Measurements from ENCODE around the gene STXBP4. TPM values are rescaled to one million over a fixed set of nuclear protein-coding genes. Genes with fewer than 3 reads are reported as not detected.

STXBP4 gene
- total RNA-seq, 1 experiment from 2014 or later, result 13.6 TPM

DNA sequence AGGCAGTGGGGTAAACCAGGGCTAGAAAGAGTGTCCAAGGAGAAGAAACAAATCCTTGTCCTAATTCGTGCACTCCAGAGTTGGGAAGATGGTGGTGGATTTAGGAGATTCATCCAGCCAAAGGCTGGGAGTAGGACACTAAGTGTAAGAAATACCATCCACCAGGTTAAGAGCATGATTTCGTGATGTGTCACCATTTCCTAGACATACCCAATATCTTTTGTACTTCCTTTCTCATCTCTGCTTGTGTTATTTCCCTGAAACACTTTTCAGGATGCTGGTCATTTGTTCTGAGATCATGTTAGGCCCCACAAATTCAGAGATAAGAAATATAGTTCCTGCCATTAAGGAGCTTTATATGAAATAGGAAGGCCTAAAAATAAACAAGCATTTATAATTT, 189.9 kb downstream of the STXBP4 start:
- no peaks in the 10 kb centered on the region for H3K9me2 ChIP-seq (ENCODE audit: insufficient read depth)
- H2AFZ ChIP-seq (ENCODE audit: low read depth, low read length, poor library complexity, severe bottlenecking), result no peak overlapping the region
- H3K27me3 ChIP-seq (ENCODE audit: insufficient read depth, low read length), result no peaks in the 10 kb centered on the region
- H3K4me3 ChIP-seq (replicated peaks in 1 of 2; ENCODE audit: low read depth in 1 of 2, low read length in 2 of 2), result no peak overlapping the region
- intact Hi-C loops (cut with micrococcal nuclease), result no loop called here
- TF ChIP-seq SP1 (IDR thresholded peaks at IDR 0.05; ENCODE audit: low read depth) (peak; percentile 23; the same call in 1 of the 2 replicates), CBX3 (IDR thresholded peaks at IDR 0.05; ENCODE audit: low read depth) (no peak), SIN3A (IDR thresholded peaks at IDR 0.05; ENCODE audit: low read depth) (0 out of 2 replicates have a peak, but pooled peaks have one; percentile 26)
- H3K9me3 ChIP-seq (ENCODE audit: control insufficient read depth in 1 of 2, insufficient read depth in 1 of 2, low read depth in 1 of 2, low read length in 2 of 2), result no peaks in the 10 kb centered on the region
- H3K9ac ChIP-seq (ENCODE audit: low read length), result no peak overlapping the region
- ATAC-seq (no peak), DNase-seq (ENCODE audit: low read depth, low spot score) (no peak)
- no peaks in the 10 kb centered on the region for H4K20me1 ChIP-seq (ENCODE audit: insufficient read depth)
- peaks cover 40 to 63% of the 10 kb centered on the region in 2 experiments for H3K4me1 ChIP-seq (ENCODE audit: control insufficient read depth in 1 of 2, insufficient read depth in 2 of 2, low read length in 2 of 2)
- H3K36me3 ChIP-seq (ENCODE audit: control insufficient read depth in 1 of 2, insufficient read depth in 2 of 2, low read length in 2 of 2), result no peaks in the 10 kb centered on the region
- ChIA-PET CTCF (no interaction called here), RAD21 (ENCODE audit: low non-redundant PET in 1 of 2, low total read pairs in 2 of 2, uncharacterized antibody in 2 of 2, unreplicated experiment in 2 of 2) (no interaction called here), POLR2A (no interaction called here)
- no TSS peak for BruUV-seq (replicated peaks)
- H3K4me2 ChIP-seq (ENCODE audit: low read length), result peak overlapping the region; percentile 20
- H3K79me2 ChIP-seq (ENCODE audit: insufficient read depth, low read length), result no peaks in the 10 kb centered on the region
- H3K27ac ChIP-seq (ENCODE audit: low read depth, low read length), result no peak overlapping the region

DNA sequence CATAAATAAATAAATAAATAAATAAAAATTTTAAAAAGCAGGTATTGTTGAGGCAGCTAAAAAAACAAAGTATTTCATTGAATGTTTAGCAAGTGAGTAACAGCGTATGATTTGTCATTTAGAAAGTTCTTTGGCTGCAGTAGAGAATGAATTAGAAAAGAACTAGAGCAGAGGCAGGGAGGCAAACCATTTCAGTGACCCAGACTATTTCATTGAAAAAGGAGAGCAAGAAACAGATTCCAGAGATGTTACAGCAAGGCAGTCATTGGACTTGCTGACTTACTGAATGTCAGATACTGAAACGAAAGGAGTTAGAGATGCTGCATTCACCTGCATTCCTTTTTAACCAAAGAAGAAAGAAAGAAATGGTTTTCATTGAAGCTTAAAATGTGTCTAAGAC, 190.7 kb downstream of the STXBP4 start:
- Histone ChIP-seq H4K20me1 (ENCODE audit: insufficient read depth) (no peaks in the 10 kb centered on the region), H3K36me3 (ENCODE audit: control insufficient read depth in 1 of 2, insufficient read depth in 2 of 2, low read length in 2 of 2) (no peaks in the 10 kb centered on the region), H3K9ac (ENCODE audit: low read length) (no peak overlapping the region), H3K79me2 (ENCODE audit: insufficient read depth, low read length) (no peaks in the 10 kb centered on the region), H2AFZ (ENCODE audit: low read depth, low read length, poor library complexity, severe bottlenecking) (no peak overlapping the region), H3K27me3 (ENCODE audit: insufficient read depth, low read length) (no peaks in the 10 kb centered on the region), H3K4me1 (ENCODE audit: control insufficient read depth in 1 of 2, insufficient read depth in 2 of 2, low read length in 2 of 2) (peaks cover 40 to 63% of the 10 kb centered on the region in 2 experiments), H3K4me2 (ENCODE audit: low read length) (no peak overlapping the region), H3K27ac (ENCODE audit: low read depth, low read length) (no peak overlapping the region), H3K9me2 (ENCODE audit: insufficient read depth) (no peaks in the 10 kb centered on the region), H3K4me3 (replicated peaks in 1 of 2; ENCODE audit: low read depth in 1 of 2, low read length in 2 of 2) (no peak overlapping the region), H3K9me3 (ENCODE audit: control insufficient read depth in 1 of 2, insufficient read depth in 1 of 2, low read depth in 1 of 2, low read length in 2 of 2) (no peaks in the 10 kb centered on the region)
- ChIA-PET POLR2A (no interaction called here), RAD21 (ENCODE audit: low non-redundant PET in 1 of 2, low total read pairs in 2 of 2, uncharacterized antibody in 2 of 2, unreplicated experiment in 2 of 2) (no interaction called here), CTCF (no interaction called here)
- TF ChIP-seq SIN3A (IDR thresholded peaks at IDR 0.05; ENCODE audit: low read depth) (no peak), SP1 (IDR thresholded peaks at IDR 0.05; ENCODE audit: low read depth) (no peak), EZH2phosphoT487 (IDR thresholded peaks at IDR 0.05; ENCODE audit: borderline replicate concordance) (no peak), FOSL1 (IDR thresholded peaks at IDR 0.05; ENCODE audit: low read depth) (no peak), POLR2AphosphoS5 (IDR thresholded peaks at IDR 0.05; ENCODE audit: low read depth, low read length) (no peak), JUND (IDR thresholded peaks at IDR 0.05) (no peak)
- TF ChIP-seq, protein P1, sequence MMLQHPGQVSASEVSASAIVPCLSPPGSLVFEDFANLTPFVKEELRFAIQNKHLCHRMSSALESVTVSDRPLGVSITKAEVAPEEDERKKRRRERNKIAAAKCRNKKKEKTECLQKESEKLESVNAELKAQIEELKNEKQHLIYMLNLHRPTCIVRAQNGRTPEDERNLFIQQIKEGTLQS (IDR thresholded peaks at IDR 0.05), result no peak
- TF ChIP-seq, protein P2, sequence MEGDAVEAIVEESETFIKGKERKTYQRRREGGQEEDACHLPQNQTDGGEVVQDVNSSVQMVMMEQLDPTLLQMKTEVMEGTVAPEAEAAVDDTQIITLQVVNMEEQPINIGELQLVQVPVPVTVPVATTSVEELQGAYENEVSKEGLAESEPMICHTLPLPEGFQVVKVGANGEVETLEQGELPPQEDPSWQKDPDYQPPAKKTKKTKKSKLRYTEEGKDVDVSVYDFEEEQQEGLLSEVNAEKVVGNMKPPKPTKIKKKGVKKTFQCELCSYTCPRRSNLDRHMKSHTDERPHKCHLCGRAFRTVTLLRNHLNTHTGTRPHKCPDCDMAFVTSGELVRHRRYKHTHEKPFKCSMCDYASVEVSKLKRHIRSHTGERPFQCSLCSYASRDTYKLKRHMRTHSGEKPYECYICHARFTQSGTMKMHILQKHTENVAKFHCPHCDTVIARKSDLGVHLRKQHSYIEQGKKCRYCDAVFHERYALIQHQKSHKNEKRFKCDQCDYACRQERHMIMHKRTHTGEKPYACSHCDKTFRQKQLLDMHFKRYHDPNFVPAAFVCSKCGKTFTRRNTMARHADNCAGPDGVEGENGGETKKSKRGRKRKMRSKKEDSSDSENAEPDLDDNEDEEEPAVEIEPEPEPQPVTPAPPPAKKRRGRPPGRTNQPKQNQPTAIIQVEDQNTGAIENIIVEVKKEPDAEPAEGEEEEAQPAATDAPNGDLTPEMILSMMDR (IDR thresholded peaks at IDR 0.05 in 2 of 3, conservative IDR thresholded peaks at IDR 0.05 in 1 of 3; ENCODE audit: borderline replicate concordance in 1 of 3, insufficient read depth in 1 of 3, low read depth in 2 of 3, low read length in 2 of 3), result no peak
- intact Hi-C loops (cut with micrococcal nuclease), result no loop called here
- no peak for ATAC-seq
- no peak for DNase-seq (ENCODE audit: low read depth, low spot score)
- no TSS peak for BruUV-seq (replicated peaks)
